CD14-positive monocyte (primary cell): Measurements from ENCODE around the gene LRRFIP2. TPM values are rescaled to one million over a fixed set of nuclear protein-coding genes. Genes with fewer than 3 reads are reported as not detected.

ENCODE experiments used
- DNase-seq, 3 donors: peaks; one replicate each; pipeline ENCODE4 v3.0.0-alpha.2; 2011 to 2022
- H2AFZ ChIP-seq: 2 replicates; pipeline ENCODE4 v1.6.0; 2012; ENCODE audit warnings: mild to moderate bottlenecking, low read depth, low read length, inconsistent platforms; ENCODE audit not compliant: insufficient read depth, poor library complexity, severe bottlenecking
- H3K27ac ChIP-seq, 2 donors: 1 replicate in 1 of 2; 2 replicates in 1 of 2; pipeline ENCODE4 v1.5.1; 2012 to 2013; ENCODE audit warnings: low read length in 2 of 2, control low read depth in 1 of 2, inconsistent platforms in 1 of 2, low read depth in 1 of 2, mild to moderate bottlenecking in 1 of 2
- H3K27me3 ChIP-seq, 2 donors: one replicate each; pipeline versions ENCODE4 v1.6.0 to v1.6.1; 2011 to 2013; ENCODE audit warnings: low read length in 2 of 2; ENCODE audit not compliant: control insufficient read depth in 2 of 2, insufficient read depth in 2 of 2
- H3K36me3 ChIP-seq, 2 donors: replicated peaks in 1 of 2; 1 replicate in 1 of 2; 2 replicates in 1 of 2; pipeline versions ENCODE4 v1.5.1 to v1.6.1; 2012 to 2013; ENCODE audit warnings: low read length in 2 of 2, control low read depth in 1 of 2, inconsistent platforms in 1 of 2, mild to moderate bottlenecking in 1 of 2; ENCODE audit not compliant: insufficient read depth in 2 of 2, control insufficient read depth in 1 of 2
- H3K4me1 ChIP-seq, 2 donors: 1 replicate in 1 of 2; 2 replicates in 1 of 2; pipeline versions ENCODE4 v1.5.1 to v1.6.1; 2012 to 2013; ENCODE audit warnings: low read length in 2 of 2, control low read depth in 1 of 2, inconsistent platforms in 1 of 2, mild to moderate bottlenecking in 1 of 2, moderate library complexity in 1 of 2; ENCODE audit not compliant: insufficient read depth in 2 of 2, control insufficient read depth in 1 of 2
- H3K4me2 ChIP-seq: replicated peaks from 2 replicates; pipeline ENCODE3; 2012; ENCODE audit warnings: low read length, moderate library complexity, mild to moderate bottlenecking; ENCODE audit not compliant: poor library complexity, severe bottlenecking; ENCODE audit errors: extremely low read depth
- H3K4me3 ChIP-seq, 3 experiments: fragments of 200-600 bp in 1 of 3; sonication (generic) in 1 of 3; replicated peaks in 1 of 3; 1 replicate in 2 of 3; 2 replicates in 1 of 3; pipeline ENCODE4 v1.5.1; 2011 to 2013; ENCODE audit warnings: low read length in 3 of 3, mild to moderate bottlenecking in 3 of 3, control low read depth in 2 of 3, low read depth in 2 of 3, inconsistent platforms in 1 of 3, moderate library complexity in 1 of 3
- H3K79me2 ChIP-seq: 2 replicates; pipeline ENCODE4 v1.6.0; 2012; ENCODE audit warnings: mild to moderate bottlenecking, control low read depth, inconsistent platforms, low read length, moderate library complexity; ENCODE audit not compliant: insufficient read depth
- H3K9ac ChIP-seq: 2 replicates; pipeline ENCODE4 v1.6.0; 2017; ENCODE audit warnings: low read length, mild to moderate bottlenecking; ENCODE audit not compliant: insufficient read depth, poor library complexity, severe bottlenecking
- H3K9me3 ChIP-seq, 2 donors: replicated peaks in 1 of 2; 1 replicate in 1 of 2; 2 replicates in 1 of 2; pipeline versions ENCODE4 v1.5.1 to v1.6.1; 2012 to 2013; ENCODE audit warnings: low read length in 2 of 2, control low read depth in 1 of 2; ENCODE audit not compliant: control insufficient read depth in 1 of 2, insufficient read depth in 1 of 2
- H4K20me1 ChIP-seq: 2 replicates; pipeline ENCODE4 v1.6.0; 2012; ENCODE audit warnings: mild to moderate bottlenecking, low read length, control low read depth, moderate library complexity; ENCODE audit not compliant: insufficient read depth
- H3K27ac Mint-ChIP-seq, 7 donors: one replicate each; pipeline ENCODE4 v1.8.0; 2020; ENCODE audit warnings: mild to moderate bottlenecking in 7 of 7, mixed read lengths in 7 of 7, moderate library complexity in 6 of 7, inconsistent platforms in 2 of 7
- H3K27me3 Mint-ChIP-seq, 3 donors: one replicate each; pipeline ENCODE4 v1.8.0; 2021 to 2022; ENCODE audit warnings: low read depth in 3 of 3, mild to moderate bottlenecking in 3 of 3, mixed read lengths in 3 of 3, moderate library complexity in 3 of 3, inconsistent platforms in 1 of 3
- H3K36me3 Mint-ChIP-seq, 2 donors: one replicate each; pipeline ENCODE4 v1.8.0; 2020; ENCODE audit warnings: mixed read lengths in 2 of 2, inconsistent platforms in 1 of 2, mild to moderate bottlenecking in 1 of 2
- H3K4me1 Mint-ChIP-seq: one replicate; pipeline ENCODE4 v1.8.0; 2020; ENCODE audit warnings: mild to moderate bottlenecking, mixed read lengths
- H3K4me3 Mint-ChIP-seq, 2 donors: one replicate each; pipeline ENCODE4 v1.8.0; 2020; ENCODE audit warnings: mild to moderate bottlenecking in 2 of 2, mixed read lengths in 2 of 2, moderate library complexity in 1 of 2
- H3K9me3 Mint-ChIP-seq, 7 donors: one replicate each; pipeline ENCODE4 v1.8.0; 2020 to 2022; ENCODE audit warnings: mixed read lengths in 7 of 7, mild to moderate bottlenecking in 6 of 7, moderate library complexity in 6 of 7, inconsistent platforms in 2 of 7
- CTCF ChIP-seq: fragments of 200-600 bp; IDR thresholded peaks from one replicate; pipeline ENCODE4 v1.8.0; 2022; ENCODE audit warnings: antibody characterized with exemption, mild to moderate bottlenecking
- WGBS: methylation state at CpG from one replicate; pipeline ENCODE4 v1.1.5; 2013; ENCODE audit warnings: missing lambda C conversion rate; ENCODE audit not compliant: insufficient coverage; 5-methylcytosine and 5-hydroxymethylcytosine counted together
- intact Hi-C, 2 donors: fragments of 100-400 bp; cut with micrococcal nuclease; formaldehyde crosslinking; loops; one replicate each; pipeline versions ENCODE4 v1.15.0 to v1.15.1; 2023
- polyA plus RNA-seq, 3 donors: library from polyadenylated mRNA; depleted of rRNA in 1 of 3; unstranded in 2 of 3; stranded (reverse) in 1 of 3; fragments of 300-500 nt in 2 of 3; fragments of >200 nt in 1 of 3; fragmentation: Illumina TruSeq in 2 of 3; gene quantifications; 1 replicate in 2 of 3; 2 replicates in 1 of 3; pipeline ENCODE4 v1.2.3, GENCODE V29; 2012 to 2021

Gene LRRFIP2
- polyA plus RNA-seq, 3 donors: 30.9 to 39.4 (median 31.7) TPM

GRCh38 chr3:37130984-37131859 is 43.2 kb downstream of the LRRFIP2 start:
- H3K4me2 ChIP-seq: no peak overlapping the region

GRCh38 chr3:37130448-37130847 is 43.9 kb downstream of the LRRFIP2 start:
- H3K27ac ChIP-seq: peak overlapping the region in 1 of 2 donors; percentile 57
- H3K27ac Mint-ChIP-seq: peak overlapping the region in 6 of 7 donors; percentile 54 to 74 (median 65)
- peaks cover 0 to 2% (median 0%) of the 10 kb centered on the region in 7 donors for H3K9me3 Mint-ChIP-seq
- H3K4me1 Mint-ChIP-seq: peaks cover 42% of the 10 kb centered on the region
- no peaks in the 10 kb centered on the region for H4K20me1 ChIP-seq
- no peak overlapping the region for H3K9ac ChIP-seq
- H3K4me3 Mint-ChIP-seq: no peak overlapping the region
- H3K36me3 ChIP-seq: peaks cover 0 to 5% of the 10 kb centered on the region in 2 donors
- H2AFZ ChIP-seq: no peak overlapping the region
- DNase-seq: no peak
- no peak for TF ChIP-seq CTCF
- peaks cover 12 to 34% of the 10 kb centered on the region in 2 donors for H3K4me1 ChIP-seq
- H3K9me3 ChIP-seq: no peaks in the 10 kb centered on the region
- H3K4me2 ChIP-seq: no peak overlapping the region
- peaks cover 9 to 29% of the 10 kb centered on the region in 2 donors for H3K36me3 Mint-ChIP-seq
- H3K4me3 ChIP-seq: no peak overlapping the region
- intact Hi-C loops: no loop called here
- WGBS: no CpG with 5 or more reads among the region's 3 CpGs
- H3K27me3 ChIP-seq: no peaks in the 10 kb centered on the region
- peaks cover 70% of the 10 kb centered on the region for H3K79me2 ChIP-seq
- H3K27me3 Mint-ChIP-seq: no peaks in the 10 kb centered on the region

More at GRCh38 chr3:37130984-37131859, 43.2 kb downstream of the LRRFIP2 start:
- WGBS: 100% methylated on average over 1 of the region's 5 CpGs
- Histone ChIP-seq H3K79me2 (peaks cover 70% of the 10 kb centered on the region), H3K27ac (peak overlapping the region in 1 of 2 donors; percentile 58), H2AFZ (no peak overlapping the region), H3K9me3 (no peaks in the 10 kb centered on the region), H3K36me3 (peaks cover 0 to 5% of the 10 kb centered on the region in 2 donors), H3K4me3 (no peak overlapping the region), H3K4me1 (peaks cover 16 to 40% of the 10 kb centered on the region in 2 donors), H3K27me3 (no peaks in the 10 kb centered on the region), H4K20me1 (no peaks in the 10 kb centered on the region), H3K9ac (no peak overlapping the region)
- intact Hi-C loops: no loop called here
- no peak for TF ChIP-seq CTCF
- peaks cover 0 to 2% (median 0%) of the 10 kb centered on the region in 7 donors for H3K9me3 Mint-ChIP-seq
- no peak for DNase-seq
- H3K4me3 Mint-ChIP-seq: no peak overlapping the region
- peaks cover 47% of the 10 kb centered on the region for H3K4me1 Mint-ChIP-seq
- peak overlapping the region in 4 of 7 donors; percentile 1 to 73 (median 56) for H3K27ac Mint-ChIP-seq
- peaks cover 9 to 27% of the 10 kb centered on the region in 2 donors for H3K36me3 Mint-ChIP-seq
- no peaks in the 10 kb centered on the region for H3K27me3 Mint-ChIP-seq
